Gastroesophageal sphincter (tissue), 4 donors: Measurements from ENCODE around the gene CRACR2B. TPM values are rescaled to one million over a fixed set of nuclear protein-coding genes. Genes with fewer than 3 reads are reported as not detected.

Source experiments
- ATAC-seq: fragments of 150-250 bp; one replicate; pipeline ENCODE4 v1.9.1; 2016; ENCODE audit warnings: mild to moderate bottlenecking, moderate library complexity
- H3K27ac ChIP-seq, 4 donors: fragments of 200-600 bp; sonication (generic) in 3 of 4; 1 replicate in 3 of 4; 2 replicates in 1 of 4; pipeline ENCODE4 v1.5.1; 2016 to 2019
- H3K27me3 ChIP-seq: fragments of 200-600 bp; sonication (generic); one replicate; pipeline ENCODE4 v1.5.1; 2019
- H3K36me3 ChIP-seq, 2 donors: fragments of 200-600 bp; sonication (generic); one replicate each; pipeline ENCODE4 v1.5.1; 2019; ENCODE audit warnings: control low read depth in 1 of 2
- H3K4me1 ChIP-seq, 3 donors: fragments of 200-600 bp; sonication (generic); 1 replicate in 2 of 3; 2 replicates in 1 of 3; pipeline ENCODE4 v1.5.1; 2016 to 2019; ENCODE audit warnings: control low read depth in 2 of 3
- H3K4me3 ChIP-seq, 2 donors: fragments of 200-600 bp; sonication (generic); one replicate each; pipeline ENCODE4 v1.5.1; 2019; ENCODE audit warnings: mild to moderate bottlenecking in 1 of 2, moderate library complexity in 1 of 2
- H3K9me3 ChIP-seq, 3 donors: fragments of 200-600 bp; sonication (generic); one replicate each; pipeline ENCODE4 v1.5.1; 2017 to 2019; ENCODE audit warnings: control low read depth in 2 of 3
- EP300 ChIP-seq: sonication (generic); formaldehyde crosslinking; IDR thresholded peaks from one replicate; pipeline ENCODE4 v1.6.1; 2017; ENCODE audit warnings: antibody characterized with exemption, mild to moderate bottlenecking
- POLR2A ChIP-seq, 2 donors: fragments of 450-650 bp; IDR thresholded peaks; one replicate each; pipeline ENCODE4 v1.6.1; 2017; ENCODE audit warnings: antibody characterized with exemption in 2 of 2, mild to moderate bottlenecking in 2 of 2, moderate library complexity in 1 of 2
- POLR2AphosphoS5 ChIP-seq: sonication (generic); formaldehyde crosslinking; IDR thresholded peaks from one replicate; pipeline ENCODE4 v1.6.1; 2017; ENCODE audit warnings: antibody characterized with exemption
- WGBS, 2 donors: methylation state at CpG; one replicate each; pipeline ENCODE4 v1.1.5; 2018; ENCODE audit warnings: low coverage in 1 of 2; 5-methylcytosine and 5-hydroxymethylcytosine counted together
- total RNA-seq, 4 donors: library from RNA; depleted of rRNA; stranded (reverse); fragments of >200 nt; gene quantifications; one replicate each; pipeline ENCODE4 v1.1.0, GENCODE V29; 2016
- TF ChIP-seq, protein P1 (sequence below), 4 experiments: fragments of 200-600 bp in 2 of 4; fragments of 450-650 bp in 2 of 4; sonication (generic) in 1 of 4; IDR thresholded peaks; one replicate each; pipeline ENCODE4 v1.5.1; 2017 to 2019; ENCODE audit warnings: antibody characterized with exemption in 4 of 4, mild to moderate bottlenecking in 2 of 4, moderate library complexity in 2 of 4

Gene CRACR2B
- total RNA-seq, 4 donors from 2014 or later, result 4.1 to 10.3 (median 6.4) TPM

- Histone ChIP-seq H3K36me3 (peaks cover 0 to 39% of the 10 kb centered on the region in 2 donors), H3K27ac (peak overlapping the region; percentile 75 to 100 (median 94)), H3K27me3 (peaks cover 14% of the 10 kb centered on the region), H3K9me3 (no peaks in the 10 kb centered on the region), H3K4me3 (peak overlapping the region; percentile 63 to 99), H3K4me1 (peaks cover 0 to 35% (median 18%) of the 10 kb centered on the region in 3 donors)
- peak; percentile 80 for ATAC-seq
- TF ChIP-seq, protein P1, sequence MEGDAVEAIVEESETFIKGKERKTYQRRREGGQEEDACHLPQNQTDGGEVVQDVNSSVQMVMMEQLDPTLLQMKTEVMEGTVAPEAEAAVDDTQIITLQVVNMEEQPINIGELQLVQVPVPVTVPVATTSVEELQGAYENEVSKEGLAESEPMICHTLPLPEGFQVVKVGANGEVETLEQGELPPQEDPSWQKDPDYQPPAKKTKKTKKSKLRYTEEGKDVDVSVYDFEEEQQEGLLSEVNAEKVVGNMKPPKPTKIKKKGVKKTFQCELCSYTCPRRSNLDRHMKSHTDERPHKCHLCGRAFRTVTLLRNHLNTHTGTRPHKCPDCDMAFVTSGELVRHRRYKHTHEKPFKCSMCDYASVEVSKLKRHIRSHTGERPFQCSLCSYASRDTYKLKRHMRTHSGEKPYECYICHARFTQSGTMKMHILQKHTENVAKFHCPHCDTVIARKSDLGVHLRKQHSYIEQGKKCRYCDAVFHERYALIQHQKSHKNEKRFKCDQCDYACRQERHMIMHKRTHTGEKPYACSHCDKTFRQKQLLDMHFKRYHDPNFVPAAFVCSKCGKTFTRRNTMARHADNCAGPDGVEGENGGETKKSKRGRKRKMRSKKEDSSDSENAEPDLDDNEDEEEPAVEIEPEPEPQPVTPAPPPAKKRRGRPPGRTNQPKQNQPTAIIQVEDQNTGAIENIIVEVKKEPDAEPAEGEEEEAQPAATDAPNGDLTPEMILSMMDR (IDR thresholded peaks at IDR 0.05), result no peak
- TF ChIP-seq POLR2A (IDR thresholded peaks at IDR 0.05), result peak; percentile 23 to 37
- TF ChIP-seq POLR2AphosphoS5, result peak; percentile 51
- 0% methylated on average over 1 of the region's 47 CpGs; no CpG with 5 or more reads in 1 of the 2 donors for WGBS, 2 donors
These were observed 7.6 kb upstream of the CRACR2B start for GRCh38 chr11:819943-820649.

DNA sequence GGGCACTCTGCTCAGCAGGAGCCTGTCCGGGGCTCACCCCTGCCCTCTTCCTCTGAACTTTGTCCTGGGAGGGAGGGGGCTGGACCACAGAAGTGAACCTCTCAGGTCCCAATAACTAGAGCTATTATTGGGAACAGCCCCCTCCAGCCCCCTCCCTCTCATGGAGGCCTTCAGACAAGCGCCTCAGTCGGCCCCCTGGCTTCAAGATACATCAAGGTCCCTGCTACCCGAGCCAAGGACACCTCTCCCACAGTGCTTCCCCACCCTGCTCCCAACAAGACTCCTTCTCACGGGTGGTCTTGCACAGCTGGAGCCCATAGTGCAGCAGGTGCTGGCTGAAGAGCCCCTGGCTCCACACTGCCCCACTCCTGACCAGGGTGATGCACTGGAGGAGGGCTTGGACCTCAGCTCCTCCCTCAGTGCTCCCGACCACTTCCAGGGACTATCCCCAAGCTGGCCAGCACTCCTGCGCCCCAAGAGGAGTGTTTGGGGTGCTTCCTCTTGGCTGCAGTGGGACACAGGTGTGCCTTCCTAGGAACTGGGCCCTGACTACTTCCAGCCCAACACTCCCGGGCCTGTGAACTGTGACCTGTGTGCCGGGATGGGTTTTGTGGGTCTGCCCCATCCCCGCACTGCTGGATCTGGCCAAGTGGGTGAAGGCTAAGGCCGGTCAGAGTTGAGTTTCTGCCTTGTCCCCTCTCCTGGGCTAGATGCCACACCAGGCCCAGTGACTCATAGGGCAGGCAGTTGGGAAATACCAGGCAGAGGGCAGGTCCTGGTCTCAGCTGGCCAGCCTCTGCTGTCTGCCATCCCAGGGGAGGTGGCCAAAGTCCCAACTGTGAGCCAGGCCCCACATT lies 6.8 kb upstream of the CRACR2B start:
- Histone ChIP-seq H3K9me3 (no peaks in the 10 kb centered on the region), H3K4me1 (peaks cover 0 to 40% (median 18%) of the 10 kb centered on the region in 3 donors), H3K27ac (peak overlapping the region; percentile 75 to 100 (median 94)), H3K36me3 (peaks cover 0 to 46% of the 10 kb centered on the region in 2 donors), H3K27me3 (peaks cover 21% of the 10 kb centered on the region), H3K4me3 (peak overlapping the region; percentile 63 to 99)
- WGBS, 2 donors, result 20 to 70% methylated on average over 1 to 2 of the region's 11 CpGs
- ATAC-seq, result peak; percentile 39
- TF ChIP-seq POLR2A (IDR thresholded peaks at IDR 0.05), result peak in 1 of 2 donors; percentile 8
- TF ChIP-seq EP300, result no peak
- TF ChIP-seq, protein P1 (IDR thresholded peaks at IDR 0.05), result no peak
- peak; percentile 88 for TF ChIP-seq POLR2AphosphoS5

DNA sequence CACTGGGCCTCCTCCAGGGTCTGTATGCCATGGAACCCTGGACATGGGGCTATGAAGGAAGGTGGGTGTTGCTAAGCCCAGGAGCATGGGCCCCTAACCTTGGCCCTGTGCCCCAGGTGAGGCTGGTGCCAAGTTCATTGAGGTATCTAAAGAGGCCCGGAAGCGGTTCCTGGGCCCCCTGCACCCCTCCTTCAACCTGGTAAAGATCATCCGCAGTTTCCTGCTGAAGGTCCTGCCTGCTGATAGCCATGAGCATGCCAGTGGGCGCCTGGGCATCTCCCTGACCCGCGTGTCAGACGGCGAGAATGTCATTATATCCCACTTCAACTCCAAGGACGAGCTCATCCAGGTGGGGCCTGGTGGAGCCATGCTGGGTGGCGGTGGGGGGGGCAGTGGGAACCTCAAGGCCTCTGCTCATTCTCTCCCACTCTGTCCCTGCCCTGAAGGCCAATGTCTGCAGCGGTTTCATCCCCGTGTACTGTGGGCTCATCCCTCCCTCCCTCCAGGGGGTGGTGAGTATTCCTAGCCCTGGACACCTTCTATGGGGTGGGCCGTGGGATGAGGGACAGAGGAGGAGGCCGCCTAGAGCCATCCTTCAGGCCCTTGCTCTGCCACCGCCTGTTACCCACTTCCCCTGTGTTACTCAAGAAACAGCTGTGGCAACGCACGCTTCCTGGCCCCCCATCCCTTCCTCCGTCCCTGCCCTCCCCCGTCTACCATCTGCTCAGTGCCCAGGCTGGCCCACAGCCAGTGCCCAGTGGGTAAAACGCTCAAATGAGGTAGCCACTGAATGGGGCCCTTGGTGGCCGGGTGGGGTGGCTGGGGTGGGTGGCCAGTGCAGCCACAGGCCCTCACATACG lies 6.0 kb upstream of the CRACR2B start:
- ATAC-seq, result no peak

GRCh38 chr11:823441-824291 lies 4.1 kb upstream of the CRACR2B start:
- H3K4me1 ChIP-seq, result peaks cover 0 to 62% (median 26%) of the 10 kb centered on the region in 3 donors
- no CpG with 5 or more reads among the region's 53 CpGs for WGBS, 2 donors
- no peak overlapping the region for H3K4me3 ChIP-seq
- no peak overlapping the region for H3K27ac ChIP-seq
- peaks cover 49% of the 10 kb centered on the region for H3K27me3 ChIP-seq
- H3K9me3 ChIP-seq, result no peaks in the 10 kb centered on the region
- H3K36me3 ChIP-seq, result peaks cover 0 to 49% of the 10 kb centered on the region in 2 donors
- ATAC-seq, result no peak
- no peak for TF ChIP-seq POLR2A (IDR thresholded peaks at IDR 0.05)
- TF ChIP-seq, protein P1 (IDR thresholded peaks at IDR 0.05), result no peak

More for the DNA sequence above, 6.0 kb upstream of the CRACR2B start:
- WGBS, 2 donors, result 64% methylated on average over 3 of the region's 22 CpGs; no CpG with 5 or more reads in 1 of the 2 donors
- TF ChIP-seq POLR2A (IDR thresholded peaks at IDR 0.05) (peak in 1 of 2 donors; percentile 3), EP300 (no peak)
- H3K36me3 ChIP-seq, result peaks cover 0 to 49% of the 10 kb centered on the region in 2 donors
- H3K27me3 ChIP-seq, result peaks cover 30% of the 10 kb centered on the region
- H3K4me3 ChIP-seq, result peak overlapping the region in 1 of 2 donors; percentile 99
- H3K9me3 ChIP-seq, result no peaks in the 10 kb centered on the region
- peaks cover 0 to 47% (median 19%) of the 10 kb centered on the region in 3 donors for H3K4me1 ChIP-seq
- H3K27ac ChIP-seq, result peak overlapping the region in 3 of 4 donors; percentile 91 to 100 (median 96)
